AG20443 (cell line): ENCODE results near the gene OR51A4.
"Not testable (repeated sequence)": the region's sequence is repeated elsewhere in the genome, so short reads cannot be mapped to it uniquely, and the experiment has no call there.

Source experiments
- DNase-seq: peaks from one replicate; pipeline ENCODE4 v3.0.0; 2012; ENCODE audit warnings: low spot score, mixed read lengths

Gene OR51A4

GRCh38 chr11:4947505-4947904 is at the start of gene OR51A4:
OR51A4 (minus strand) TSS chr11:4947605; CDS start chr11:4947100, 505 bp downstream.
- no peak for DNase-seq

- no peak for DNase-seq
Measured at GRCh38 chr11:4994551-4994950, 47.1 kb upstream of the OR51A4 start, which contains the start of gene OR51L1. OR51L1 (plus strand) TSS chr11:4994851; CDS start chr11:4998983, 4,132 bp downstream.

GRCh38 chr11:4991060-4991459 is 43.7 kb upstream of the OR51A4 start:
- DNase-seq: no peak

- no peak for DNase-seq
Measured at GRCh38 chr11:4983841-4984240, 36.4 kb upstream of the OR51A4 start.

GRCh38 chr11:4982678-4983077 is 35.3 kb upstream of the OR51A4 start:
- DNase-seq: no peak

- no peak for DNase-seq
Measured at GRCh38 chr11:4979036-4979435, 31.6 kb upstream of the OR51A4 start.

- no peak for DNase-seq
Measured at GRCh38 chr11:4975436-4975835, 28.0 kb upstream of the OR51A4 start.

- no peak for DNase-seq
Measured at GRCh38 chr11:4962816-4963215, 15.4 kb upstream of the OR51A4 start.

GRCh38 chr11:4960877-4961276 is 13.5 kb upstream of the OR51A4 start:
- no peak for DNase-seq

GRCh38 chr11:4957396-4957795 is 10.0 kb upstream of the OR51A4 start:
- no peak for DNase-seq

- DNase-seq: not testable (repeated sequence)
Measured at GRCh38 chr11:4955613-4956012, 8.2 kb upstream of the OR51A4 start, which contains the start of gene OR51A2. OR51A2 (minus strand) TSS chr11:4955713; CDS start chr11:4955713, 0 bp downstream.

GRCh38 chr11:4936745-4937144 is 10.7 kb downstream of the OR51A4 start:
- DNase-seq: no peak

- DNase-seq: no peak
Measured at GRCh38 chr11:4932751-4933150, 14.7 kb downstream of the OR51A4 start.

- DNase-seq: no peak
Measured at GRCh38 chr11:4926608-4927007, 20.8 kb downstream of the OR51A4 start.

- no peak for DNase-seq
Measured at GRCh38 chr11:4924239-4924638, 23.2 kb downstream of the OR51A4 start, which contains the start of gene OR51G1. OR51G1 (minus strand) TSS chr11:4924339; CDS start chr11:4924339, 0 bp downstream.

GRCh38 chr11:4922304-4922703 is 25.1 kb downstream of the OR51A4 start:
- DNase-seq: no peak

- DNase-seq: no peak
Measured at GRCh38 chr11:4921796-4922195, 25.6 kb downstream of the OR51A4 start.

GRCh38 chr11:4919250-4919649 is 28.2 kb downstream of the OR51A4 start, which contains the start of gene OR51G2:
OR51G2 (minus strand) TSS chr11:4919350; CDS start chr11:4915663, 3,687 bp downstream.
- no peak for DNase-seq

GRCh38 chr11:4916581-4916980 is 30.8 kb downstream of the OR51A4 start:
- no peak for DNase-seq

GRCh38 chr11:4903484-4903883 is 43.9 kb downstream of the OR51A4 start, which contains the start of gene OR51A7:
OR51A7 (plus strand) TSS chr11:4903783; CDS start chr11:4907370, 3,587 bp downstream.
- DNase-seq: no peak
